Mesothelial cell of epicardium (in vitro differentiated cells): ENCODE measurements around the gene PPP6R3. TPM values are rescaled to one million over a fixed set of nuclear protein-coding genes. Genes with fewer than 3 reads are reported as not detected.
A peak's percentile ranks its signal among the peaks of the same experiment; 100 is the strongest.

Experiments
- DNase-seq, 2 experiments: peaks; one replicate each; pipeline ENCODE4 v3.0.0; 2021; ENCODE audit warnings: low spot score in 2 of 2; ENCODE audit not compliant: unreplicated experiment in 2 of 2
- H3K27ac Mint-ChIP-seq: 2 replicates; pipeline ENCODE4 v1.8.0; 2021; ENCODE audit warnings: mixed read lengths
- H3K27me3 Mint-ChIP-seq: 2 replicates; pipeline ENCODE4 v1.8.0; 2021; ENCODE audit warnings: low read depth, mixed read lengths
- H3K36me3 Mint-ChIP-seq: 2 replicates; pipeline ENCODE4 v1.8.0; 2021; ENCODE audit warnings: mixed read lengths
- H3K4me1 Mint-ChIP-seq: 2 replicates; pipeline ENCODE4 v1.8.0; 2021; ENCODE audit warnings: mixed read lengths
- H3K4me3 Mint-ChIP-seq: 2 replicates; pipeline ENCODE4 v1.8.0; 2021; ENCODE audit warnings: mild to moderate bottlenecking, moderate library complexity, mixed read lengths
- H3K9me3 Mint-ChIP-seq: 2 replicates; pipeline ENCODE4 v1.8.0; 2021; ENCODE audit warnings: mixed read lengths
- CTCF ChIP-seq: fragments of 200-600 bp; sonication (generic); IDR thresholded peaks from one replicate; pipeline ENCODE4 v1.5.0; 2021; ENCODE audit warnings: antibody characterized with exemption; ENCODE audit not compliant: unreplicated experiment
- total RNA-seq: library from RNA; stranded (reverse); gene quantifications from 3 replicates; pipeline ENCODE4 v1.2.1, GENCODE V29; 2021

Gene PPP6R3
- total RNA-seq, 1 donor from 2014 or later = 137 TPM

DNA sequence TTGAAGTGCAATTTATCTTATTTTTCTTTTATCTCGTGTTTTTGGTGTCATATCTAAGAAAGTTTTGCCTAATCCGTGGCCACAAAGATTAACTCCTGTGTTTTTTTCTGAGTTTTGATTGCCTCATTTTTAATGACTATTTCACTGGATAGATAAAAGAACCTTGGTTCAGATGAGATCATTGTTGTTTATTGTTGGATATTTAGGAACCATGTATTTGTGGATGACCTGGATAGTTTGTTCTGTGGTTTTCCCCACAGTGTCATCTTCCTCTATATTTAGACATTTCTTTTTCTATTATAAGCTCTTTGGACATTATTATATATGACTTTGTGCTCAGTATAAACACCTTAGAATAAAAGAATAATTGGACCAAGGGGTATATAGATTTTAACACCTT is 37.2 kb downstream of the PPP6R3 start:
- H3K27ac Mint-ChIP-seq = peak overlapping the region; percentile 23
- no peak for DNase-seq
- no peak overlapping the region for H3K4me3 Mint-ChIP-seq
- no peak for TF ChIP-seq CTCF
- no peaks in the 10 kb centered on the region for H3K36me3 Mint-ChIP-seq
- H3K4me1 Mint-ChIP-seq = peaks cover 27% of the 10 kb centered on the region
- H3K9me3 Mint-ChIP-seq = no peaks in the 10 kb centered on the region
- no peaks in the 10 kb centered on the region for H3K27me3 Mint-ChIP-seq

GRCh38 chr11:68498321-68498720 is 37.8 kb downstream of the PPP6R3 start:
- Mint-ChIP-seq H3K36me3 (no peaks in the 10 kb centered on the region), H3K27me3 (no peaks in the 10 kb centered on the region), H3K4me3 (no peak overlapping the region), H3K27ac (peak overlapping the region; percentile 58), H3K4me1 (peaks cover 29% of the 10 kb centered on the region), H3K9me3 (no peaks in the 10 kb centered on the region)
- no peak for TF ChIP-seq CTCF
- DNase-seq = no peak

DNA sequence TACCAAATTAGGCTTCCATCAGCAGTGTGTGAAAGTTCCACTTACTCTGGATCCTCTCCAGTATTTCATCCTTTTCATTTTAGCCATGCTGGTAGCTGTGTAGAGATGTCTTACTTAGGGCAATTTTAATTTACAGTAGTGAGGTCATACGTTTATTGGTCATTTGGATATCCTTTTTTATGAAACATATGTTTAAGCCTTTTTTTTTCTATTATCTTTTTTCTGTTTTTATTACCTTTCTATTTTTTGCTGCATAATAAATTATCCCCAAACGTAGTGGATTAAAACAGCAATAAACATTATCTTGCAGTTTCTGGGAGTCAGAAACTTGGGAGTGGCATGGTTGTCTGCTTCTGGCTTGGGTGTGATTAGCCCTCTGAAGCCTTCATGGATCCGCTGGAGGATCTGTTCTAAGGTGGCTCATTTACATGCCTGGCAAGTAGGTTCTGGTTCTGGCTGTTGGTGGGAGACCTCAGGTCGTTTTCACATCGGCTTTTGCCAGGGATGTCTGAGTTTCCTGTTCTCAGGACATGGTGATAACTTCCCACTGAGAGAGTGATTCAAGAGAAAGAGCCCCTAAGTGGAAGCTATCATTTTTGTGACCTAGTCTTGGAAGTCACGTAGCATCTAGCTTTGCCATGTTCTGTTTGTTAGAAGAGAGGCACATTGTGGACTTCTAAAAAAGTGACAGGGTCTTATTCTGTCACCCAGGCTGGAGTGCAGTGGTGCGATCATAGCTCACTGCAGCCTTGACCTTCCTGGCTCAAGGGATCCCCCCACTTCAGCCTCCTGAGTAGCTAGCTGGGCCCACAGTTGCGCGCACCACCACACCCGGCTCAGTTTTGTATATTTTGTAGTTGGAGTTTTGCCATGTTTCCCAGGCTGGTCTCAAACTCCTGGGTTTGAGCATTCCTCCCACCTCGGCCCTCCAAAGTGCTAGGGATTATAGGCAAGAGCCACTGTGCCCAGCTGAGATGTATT is 38.6 kb downstream of the PPP6R3 start:
- Mint-ChIP-seq H3K4me3 (no peak overlapping the region), H3K27me3 (no peaks in the 10 kb centered on the region), H3K9me3 (no peaks in the 10 kb centered on the region), H3K27ac (peak overlapping the region; percentile 8), H3K36me3 (no peaks in the 10 kb centered on the region), H3K4me1 (peaks cover 37% of the 10 kb centered on the region)
- TF ChIP-seq CTCF = no peak
- DNase-seq = no peak

GRCh38 chr11:68500206-68500605 is 39.7 kb downstream of the PPP6R3 start:
- H3K9me3 Mint-ChIP-seq = no peaks in the 10 kb centered on the region
- no peaks in the 10 kb centered on the region for H3K27me3 Mint-ChIP-seq
- H3K4me1 Mint-ChIP-seq = peaks cover 47% of the 10 kb centered on the region
- no peak for TF ChIP-seq CTCF
- no peaks in the 10 kb centered on the region for H3K36me3 Mint-ChIP-seq
- H3K27ac Mint-ChIP-seq = no peak overlapping the region
- no peak for DNase-seq
- H3K4me3 Mint-ChIP-seq = no peak overlapping the region

DNA sequence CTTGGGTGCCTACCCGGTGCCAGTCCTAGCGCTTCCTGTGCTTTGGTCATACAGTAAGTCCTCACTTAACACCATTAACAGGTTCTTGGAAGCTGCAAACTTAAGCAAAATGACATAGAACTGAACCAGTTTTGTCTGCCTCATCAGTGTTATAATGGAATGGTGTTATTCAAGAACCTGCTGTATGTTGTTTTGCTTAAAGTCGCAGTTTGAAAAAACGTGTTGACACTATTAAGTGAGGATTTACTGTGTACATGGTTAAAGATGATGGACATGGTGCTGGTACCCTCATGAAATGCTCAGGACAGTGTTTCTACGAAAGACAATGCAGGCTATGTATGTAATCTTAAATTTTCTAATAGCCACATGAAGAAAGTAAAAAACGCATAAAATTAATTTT is 41.3 kb downstream of the PPP6R3 start:
- Mint-ChIP-seq H3K4me1 (peaks cover 51% of the 10 kb centered on the region), H3K36me3 (no peaks in the 10 kb centered on the region), H3K27ac (no peak overlapping the region), H3K27me3 (no peaks in the 10 kb centered on the region), H3K9me3 (no peaks in the 10 kb centered on the region), H3K4me3 (no peak overlapping the region)
- no peak for DNase-seq
- TF ChIP-seq CTCF = no peak
